ENCODE measurements around the gene CACUL1. TPM values are rescaled to one million over a fixed set of nuclear protein-coding genes. Genes with fewer than 3 reads are reported as not detected.
"Not testable (repeated sequence)": the region's sequence is repeated elsewhere in the genome, so short reads cannot be mapped to it uniquely, and the experiment has no call there.

CACUL1 gene
- polyA plus RNA-seq, 1 experiment, result 15.3 TPM

- Histone ChIP-seq H3K4me3 (ENCODE audit: low read depth, low read length) (no peak overlapping the region), H3K27ac (ENCODE audit: low read depth, low read length) (no peak overlapping the region), H3K9me3 (ENCODE audit: control insufficient read depth, insufficient read depth, low read length) (no peaks in the 10 kb centered on the region), H3K27me3 (ENCODE audit: control insufficient read depth, insufficient read depth, low read length) (no peaks in the 10 kb centered on the region)
- POLR2A ChIA-PET, result no interaction called here
- CTCF ChIA-PET, result no interaction called here
- no peak for TF ChIP-seq CTCF (IDR thresholded peaks at IDR 0.05; ENCODE audit: low read depth, low read length)
- no peak for DNase-seq (ENCODE audit: low read depth, low spot score)
Observed at GRCh38 chr10:118663176-118663575, 91.6 kb downstream of the CACUL1 start.

- Histone ChIP-seq H3K9me3 (ENCODE audit: control insufficient read depth, insufficient read depth, low read length) (no peaks in the 10 kb centered on the region), H3K27me3 (ENCODE audit: control insufficient read depth, insufficient read depth, low read length) (no peaks in the 10 kb centered on the region), H3K4me3 (ENCODE audit: low read depth, low read length) (no peak overlapping the region), H3K27ac (ENCODE audit: low read depth, low read length) (no peak overlapping the region)
- POLR2A ChIA-PET, result no interaction called here
- CTCF ChIA-PET, result no interaction called here
- DNase-seq (ENCODE audit: low read depth, low spot score), result no peak
- no peak for TF ChIP-seq CTCF (IDR thresholded peaks at IDR 0.05; ENCODE audit: low read depth, low read length)
Observed at GRCh38 chr10:118662228-118663035, 92.3 kb downstream of the CACUL1 start.

- no peak for DNase-seq (ENCODE audit: low read depth, low spot score)
- Histone ChIP-seq H3K9me3 (ENCODE audit: control insufficient read depth, insufficient read depth, low read length) (no peaks in the 10 kb centered on the region), H3K27ac (ENCODE audit: low read depth, low read length) (no peak overlapping the region), H3K4me3 (ENCODE audit: low read depth, low read length) (no peak overlapping the region), H3K27me3 (ENCODE audit: control insufficient read depth, insufficient read depth, low read length) (no peaks in the 10 kb centered on the region)
- TF ChIP-seq CTCF (IDR thresholded peaks at IDR 0.05; ENCODE audit: low read depth, low read length), result no peak
- ChIA-PET CTCF (no interaction called here), POLR2A (no interaction called here)
Observed at GRCh38 chr10:118658762-118659161, 96.0 kb downstream of the CACUL1 start.

- POLR2A ChIA-PET; H3K27ac ChIP-seq (ENCODE audit: low read depth, low read length); H3K4me3 ChIP-seq (ENCODE audit: low read depth, low read length); H3K27me3 ChIP-seq (ENCODE audit: control insufficient read depth, insufficient read depth, low read length); CTCF ChIA-PET; DNase-seq (ENCODE audit: low read depth, low spot score); H3K9me3 ChIP-seq (ENCODE audit: control insufficient read depth, insufficient read depth, low read length): not testable (repeated sequence)
Observed at GRCh38 chr10:118658168-118658567, 96.6 kb downstream of the CACUL1 start.

- H3K27me3 ChIP-seq (ENCODE audit: control insufficient read depth, insufficient read depth, low read length); H3K27ac ChIP-seq (ENCODE audit: low read depth, low read length); H3K9me3 ChIP-seq (ENCODE audit: control insufficient read depth, insufficient read depth, low read length); DNase-seq (ENCODE audit: low read depth, low spot score); H3K4me3 ChIP-seq (ENCODE audit: low read depth, low read length): not testable (repeated sequence)
- POLR2A ChIA-PET, result interaction anchor here (0.8 kb wide), 1 partner anchor 110 kb away, joined by 3 read pairs; the partner anchor contains the start of gene CACUL1
- CTCF ChIA-PET, result interaction anchor here (0.6 kb wide), 1 partner anchor 29 kb away, joined by 5 read pairs; no protein-coding TSS in a partner anchor
Observed at GRCh38 chr10:118645294-118645693, 109.5 kb downstream of the CACUL1 start.

GRCh38 chr10:118642228-118642627 is 112.5 kb downstream of the CACUL1 start:
- no peak for TF ChIP-seq CTCF (IDR thresholded peaks at IDR 0.05; ENCODE audit: low read depth, low read length)
- Histone ChIP-seq H3K9me3 (ENCODE audit: control insufficient read depth, insufficient read depth, low read length) (no peaks in the 10 kb centered on the region), H3K27ac (ENCODE audit: low read depth, low read length) (no peak overlapping the region), H3K27me3 (ENCODE audit: control insufficient read depth, insufficient read depth, low read length) (no peaks in the 10 kb centered on the region), H3K4me3 (ENCODE audit: low read depth, low read length) (no peak overlapping the region)
- CTCF ChIA-PET, result no interaction called here
- POLR2A ChIA-PET, result no interaction called here
- no peak for DNase-seq (ENCODE audit: low read depth, low spot score)

Measured in AG04450 (cell line).